GM19025 (cell line): ENCODE measurements around the gene MAPT.

ENCODE experiments used
- ATAC-seq: cut with Tn5 transposase; IDR thresholded peaks from one replicate; pipeline ENCODE4 v1.9.1; 2021; ENCODE audit warnings: mild to moderate bottlenecking, low read depth, moderate library complexity; ENCODE audit not compliant: unreplicated experiment

MAPT gene

GRCh38 chr17:46037722-46038255 is 143.4 kb downstream of the MAPT start:
- ATAC-seq, result no peak

- ATAC-seq, result no peak
Measured at GRCh38 chr17:46038414-46038813, 144.1 kb downstream of the MAPT start.

- ATAC-seq, result no peak
Measured at GRCh38 chr17:46038937-46039336, 144.6 kb downstream of the MAPT start.

- no peak for ATAC-seq
Measured at GRCh38 chr17:46039592-46040186, 145.3 kb downstream of the MAPT start.

- ATAC-seq, result no peak
Measured at GRCh38 chr17:46042246-46042645, 147.9 kb downstream of the MAPT start.

- no peak for ATAC-seq
Measured at GRCh38 chr17:46042925-46043324, 148.6 kb downstream of the MAPT start.

GRCh38 chr17:46043606-46044005 is 149.3 kb downstream of the MAPT start:
- no peak for ATAC-seq

- no peak for ATAC-seq
Measured at GRCh38 chr17:46044286-46044928, 150.1 kb downstream of the MAPT start.

- no peak for ATAC-seq
Measured at GRCh38 chr17:46044989-46045388, 150.6 kb downstream of the MAPT start.

GRCh38 chr17:46045639-46046038 is 151.3 kb downstream of the MAPT start:
- no peak for ATAC-seq

- no peak for ATAC-seq
Measured at GRCh38 chr17:46046957-46047356, 152.6 kb downstream of the MAPT start.

GRCh38 chr17:46047398-46047797 is 153.0 kb downstream of the MAPT start:
- ATAC-seq, result no peak

- no peak for ATAC-seq
Measured at GRCh38 chr17:46047856-46048255, 153.5 kb downstream of the MAPT start.

GRCh38 chr17:46049656-46050055 is 155.3 kb downstream of the MAPT start:
- ATAC-seq, result no peak

- no peak for ATAC-seq
Measured at GRCh38 chr17:46053911-46054534, 159.7 kb downstream of the MAPT start.

GRCh38 chr17:46056800-46057304 is 162.5 kb downstream of the MAPT start:
- ATAC-seq, result no peak

- no peak for ATAC-seq
Measured at GRCh38 chr17:46057366-46057765, 163.0 kb downstream of the MAPT start.

GRCh38 chr17:46059486-46059885 is 165.1 kb downstream of the MAPT start:
- ATAC-seq, result no peak

GRCh38 chr17:46060461-46060860 is 166.1 kb downstream of the MAPT start:
- no peak for ATAC-seq

GRCh38 chr17:46061435-46061834 is 167.1 kb downstream of the MAPT start:
- no peak for ATAC-seq

GRCh38 chr17:46063241-46063640 is 168.9 kb downstream of the MAPT start:
- ATAC-seq, result no peak

- no peak for ATAC-seq
Measured at GRCh38 chr17:46064460-46064859, 170.1 kb downstream of the MAPT start.
